Kidney epithelial cell (primary cell): ENCODE measurements around the gene CNTNAP2. TPM values are rescaled to one million over a fixed set of nuclear protein-coding genes. Genes with fewer than 3 reads are reported as not detected.

ENCODE experiments used
- DNase-seq: peaks from one replicate; pipeline ENCODE4 v3.0.0-alpha.2; 2010; ENCODE audit warnings: low read depth
- H3K27me3 ChIP-seq: 2 replicates; pipeline ENCODE4 v1.6.0; 2011; ENCODE audit warnings: low read length; ENCODE audit not compliant: control insufficient read depth, insufficient read depth
- H3K36me3 ChIP-seq: 2 replicates; pipeline ENCODE4 v1.5.1; 2011; ENCODE audit warnings: low read length; ENCODE audit not compliant: control insufficient read depth, insufficient read depth
- H3K4me3 ChIP-seq: 2 replicates; pipeline ENCODE4 v1.5.1; 2011; ENCODE audit warnings: low read depth, mild to moderate bottlenecking, control low read depth, low read length
- total RNA-seq: library from RNA; depleted of rRNA; stranded (reverse); fragments of >200 nt; gene quantifications from 2 replicates; pipeline ENCODE4 v1.2.3, GENCODE V29; 2015
- TF ChIP-seq, protein P1 (sequence below): IDR thresholded peaks from 2 replicates; pipeline ENCODE4 v1.5.1; 2011; ENCODE audit warnings: mild to moderate bottlenecking, moderate library complexity, low read length, control low read depth, inconsistent platforms; ENCODE audit not compliant: insufficient read depth, poor library complexity, severe bottlenecking

Gene CNTNAP2
- total RNA-seq, 1 donor from 2014 or later, result 14.0 TPM

DNA sequence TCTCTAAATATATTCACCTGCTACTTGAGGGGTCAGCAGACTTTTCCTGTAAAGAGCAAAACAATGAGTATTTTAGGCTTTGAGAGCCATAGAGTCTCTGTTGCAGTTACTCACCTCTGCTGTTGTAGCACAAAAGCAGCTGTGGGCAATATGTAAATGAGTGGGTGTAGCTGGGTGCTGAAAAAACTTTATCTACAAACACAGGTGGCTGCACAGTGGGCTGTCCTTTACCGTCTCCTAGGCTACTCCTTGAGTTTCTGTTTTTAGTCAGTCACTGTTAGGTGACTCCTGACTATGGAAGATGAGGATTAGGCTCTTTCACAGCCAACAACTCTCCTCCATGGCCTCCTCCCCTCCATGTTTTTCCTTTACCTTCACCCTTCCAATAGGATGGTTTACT is 2187.9 kb downstream of the CNTNAP2 start:
- no peak for DNase-seq
- no peaks in the 10 kb centered on the region for H3K27me3 ChIP-seq
- no peaks in the 10 kb centered on the region for H3K36me3 ChIP-seq
- H3K4me3 ChIP-seq, result no peak overlapping the region
- TF ChIP-seq, protein P1, sequence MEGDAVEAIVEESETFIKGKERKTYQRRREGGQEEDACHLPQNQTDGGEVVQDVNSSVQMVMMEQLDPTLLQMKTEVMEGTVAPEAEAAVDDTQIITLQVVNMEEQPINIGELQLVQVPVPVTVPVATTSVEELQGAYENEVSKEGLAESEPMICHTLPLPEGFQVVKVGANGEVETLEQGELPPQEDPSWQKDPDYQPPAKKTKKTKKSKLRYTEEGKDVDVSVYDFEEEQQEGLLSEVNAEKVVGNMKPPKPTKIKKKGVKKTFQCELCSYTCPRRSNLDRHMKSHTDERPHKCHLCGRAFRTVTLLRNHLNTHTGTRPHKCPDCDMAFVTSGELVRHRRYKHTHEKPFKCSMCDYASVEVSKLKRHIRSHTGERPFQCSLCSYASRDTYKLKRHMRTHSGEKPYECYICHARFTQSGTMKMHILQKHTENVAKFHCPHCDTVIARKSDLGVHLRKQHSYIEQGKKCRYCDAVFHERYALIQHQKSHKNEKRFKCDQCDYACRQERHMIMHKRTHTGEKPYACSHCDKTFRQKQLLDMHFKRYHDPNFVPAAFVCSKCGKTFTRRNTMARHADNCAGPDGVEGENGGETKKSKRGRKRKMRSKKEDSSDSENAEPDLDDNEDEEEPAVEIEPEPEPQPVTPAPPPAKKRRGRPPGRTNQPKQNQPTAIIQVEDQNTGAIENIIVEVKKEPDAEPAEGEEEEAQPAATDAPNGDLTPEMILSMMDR, result no peak

DNA sequence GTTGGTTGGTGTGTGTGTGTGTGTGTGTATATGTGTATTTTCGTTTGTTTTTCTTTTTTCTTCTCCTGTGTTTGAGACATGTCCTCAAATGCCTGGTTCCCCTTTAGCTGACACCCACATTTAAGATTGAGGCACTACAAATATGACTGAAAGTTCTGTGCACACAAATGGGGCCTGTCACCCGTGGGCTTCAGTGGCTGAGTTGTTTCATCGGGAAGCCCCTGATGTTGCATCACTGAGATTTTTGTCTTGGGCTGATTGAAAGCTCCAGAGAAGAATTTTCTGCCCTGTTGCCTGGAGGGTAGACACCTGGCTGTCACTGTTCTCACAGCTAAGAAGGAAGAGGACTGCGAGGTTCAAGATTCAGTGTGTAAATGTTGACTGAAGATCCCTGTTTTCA is 2190.2 kb downstream of the CNTNAP2 start:
- TF ChIP-seq, protein P1, result no peak
- Histone ChIP-seq H3K36me3 (no peaks in the 10 kb centered on the region), H3K4me3 (no peak overlapping the region), H3K27me3 (no peaks in the 10 kb centered on the region)
- no peak for DNase-seq

DNA sequence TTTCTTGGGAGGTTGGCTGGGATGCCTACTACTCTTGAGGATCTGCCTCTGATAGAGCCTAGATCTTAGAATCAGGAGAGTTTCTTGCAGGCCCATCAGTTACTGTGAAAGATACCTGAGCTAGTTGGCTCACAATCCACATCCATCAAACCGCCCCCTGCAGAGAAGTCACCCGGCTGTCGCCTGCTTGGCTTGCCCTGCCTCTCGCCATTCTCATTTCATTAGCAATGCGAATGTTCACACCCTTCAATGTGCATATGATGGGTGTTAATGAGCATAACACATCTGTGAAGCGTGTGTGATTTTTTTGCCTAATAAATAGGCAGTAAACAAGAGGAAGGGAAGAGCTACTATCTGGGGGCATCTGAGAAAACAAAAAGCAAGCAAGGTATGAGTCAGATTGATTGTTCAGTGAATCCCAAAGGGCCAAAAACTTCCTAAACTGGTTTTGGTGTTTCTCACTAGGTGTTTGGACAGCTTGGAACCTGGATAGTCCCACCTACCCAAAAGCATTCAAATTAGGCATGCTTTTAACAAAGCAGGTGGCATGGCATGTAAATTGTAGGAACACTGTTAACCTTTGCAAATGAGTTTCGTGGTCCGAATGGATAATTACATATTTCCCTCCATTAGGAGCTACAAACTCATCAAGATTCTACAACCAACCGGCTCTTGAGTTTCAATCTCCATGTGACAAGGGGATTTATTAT is 2201.7 kb downstream of the CNTNAP2 start:
- no peaks in the 10 kb centered on the region for H3K36me3 ChIP-seq
- H3K27me3 ChIP-seq, result no peaks in the 10 kb centered on the region
- DNase-seq, result no peak
- H3K4me3 ChIP-seq, result no peak overlapping the region
- TF ChIP-seq, protein P1, result no peak

DNA sequence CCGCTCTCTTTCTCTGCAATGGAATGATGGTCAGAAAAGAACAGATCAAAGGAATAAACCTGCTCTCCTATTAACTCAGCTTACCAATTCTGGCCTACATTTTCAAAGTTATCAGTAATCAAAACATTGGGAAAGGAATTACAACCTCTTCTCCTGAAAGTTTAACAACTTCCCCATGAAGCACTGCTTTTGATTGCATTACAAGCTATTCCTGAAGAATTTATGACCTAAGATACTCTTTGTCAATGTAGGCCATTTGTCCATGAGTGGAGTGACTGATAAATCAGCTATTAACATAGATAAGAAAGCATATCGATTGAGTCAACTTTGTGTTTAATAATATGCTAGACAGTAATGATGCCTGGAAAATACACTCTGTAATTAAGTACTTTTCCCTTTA is 2202.2 kb downstream of the CNTNAP2 start:
- no peaks in the 10 kb centered on the region for H3K36me3 ChIP-seq
- TF ChIP-seq, protein P1, result no peak
- DNase-seq, result no peak
- no peak overlapping the region for H3K4me3 ChIP-seq
- H3K27me3 ChIP-seq, result no peaks in the 10 kb centered on the region

DNA sequence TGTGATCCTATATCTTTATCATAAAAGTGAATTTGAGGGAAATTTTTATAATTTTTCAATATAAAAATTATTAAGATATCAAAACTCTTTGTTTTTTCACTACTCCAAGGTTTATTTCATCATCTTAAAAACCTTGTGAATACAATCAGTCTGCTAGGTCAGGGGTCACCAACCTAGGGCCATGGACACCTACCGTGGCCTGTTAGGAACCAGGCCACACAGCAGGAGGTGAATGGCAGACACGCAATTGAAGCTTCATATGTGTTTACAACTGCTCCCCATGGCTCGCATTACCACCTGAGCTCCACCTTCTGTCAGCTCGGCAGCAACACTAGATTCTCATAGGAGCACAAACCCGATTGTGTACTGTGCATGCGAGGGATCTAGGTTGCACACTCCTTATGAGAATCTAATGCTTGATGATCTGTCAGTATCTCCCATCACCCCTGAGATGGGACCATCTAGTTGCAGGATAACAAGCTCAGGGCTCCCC is 2202.8 kb downstream of the CNTNAP2 start:
- Histone ChIP-seq H3K27me3 (no peaks in the 10 kb centered on the region), H3K4me3 (no peak overlapping the region), H3K36me3 (no peaks in the 10 kb centered on the region)
- no peak for DNase-seq
- TF ChIP-seq, protein P1, result no peak

DNA sequence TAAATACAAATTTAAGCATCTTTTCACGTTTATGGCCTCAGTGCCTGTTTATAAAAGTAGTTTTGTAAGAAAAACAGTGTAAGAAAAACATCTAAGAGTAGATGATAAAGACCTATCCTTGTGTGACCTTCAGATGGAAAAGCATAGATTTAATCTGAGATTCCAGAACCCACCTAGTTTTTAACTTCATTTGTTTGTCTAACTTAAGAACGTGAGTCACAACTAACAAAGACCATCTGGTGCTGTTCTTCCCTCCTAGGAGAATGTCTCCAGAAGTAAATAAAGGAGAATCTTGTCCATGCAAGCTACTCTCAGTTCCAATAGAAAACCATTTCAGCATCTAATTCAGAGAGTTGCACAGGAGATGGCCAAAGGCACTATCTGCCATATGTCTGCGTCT is 2208.6 kb downstream of the CNTNAP2 start:
- DNase-seq, result no peak
- TF ChIP-seq, protein P1, result no peak
- no peaks in the 10 kb centered on the region for H3K36me3 ChIP-seq
- no peak overlapping the region for H3K4me3 ChIP-seq
- H3K27me3 ChIP-seq, result no peaks in the 10 kb centered on the region
